Panc1 (cell line): Measurements from ENCODE around the gene SORL1.

Experiments used
- CTCF ChIP-seq: fragments of 450-650 bp; IDR thresholded peaks from 2 replicates; pipeline ENCODE4 v1.5.1; 2017; ENCODE audit warnings: mild to moderate bottlenecking
- POLR2AphosphoS5 ChIP-seq: IDR thresholded peaks from 2 replicates; pipeline ENCODE4 v1.6.1; 2012; ENCODE audit warnings: mild to moderate bottlenecking, low read depth, low read length, moderate library complexity
- TF ChIP-seq, protein P1 (sequence below), 2 experiments: IDR thresholded peaks; 2 replicates each; pipeline ENCODE4 v1.6.1; 2011 to 2012; ENCODE audit warnings: low read depth in 2 of 2, control low read depth in 1 of 2, low read length in 1 of 2, mild to moderate bottlenecking in 1 of 2, moderate library complexity in 1 of 2; ENCODE audit not compliant: insufficient read depth in 1 of 2

DNA sequence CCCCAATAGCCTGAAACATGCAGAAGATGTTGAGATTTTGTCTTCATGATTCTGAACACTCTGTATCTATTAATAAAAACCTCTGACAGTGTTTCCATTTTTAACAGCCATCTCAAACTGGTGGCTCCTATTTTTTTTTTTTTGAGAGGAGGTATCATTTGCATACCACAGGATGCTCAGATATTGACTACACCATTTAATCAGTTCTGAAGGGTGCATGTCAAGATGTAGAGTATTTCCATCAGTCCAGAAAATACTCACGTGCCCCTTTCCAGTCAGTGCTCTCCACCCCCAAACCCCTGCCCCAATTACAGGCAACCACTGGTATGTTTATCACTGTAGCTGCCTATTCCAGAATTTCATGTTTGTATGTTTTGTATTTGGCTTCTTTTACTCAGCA, 85.9 kb downstream of the SORL1 start:
- no peak for TF ChIP-seq CTCF
- TF ChIP-seq, protein P1, sequence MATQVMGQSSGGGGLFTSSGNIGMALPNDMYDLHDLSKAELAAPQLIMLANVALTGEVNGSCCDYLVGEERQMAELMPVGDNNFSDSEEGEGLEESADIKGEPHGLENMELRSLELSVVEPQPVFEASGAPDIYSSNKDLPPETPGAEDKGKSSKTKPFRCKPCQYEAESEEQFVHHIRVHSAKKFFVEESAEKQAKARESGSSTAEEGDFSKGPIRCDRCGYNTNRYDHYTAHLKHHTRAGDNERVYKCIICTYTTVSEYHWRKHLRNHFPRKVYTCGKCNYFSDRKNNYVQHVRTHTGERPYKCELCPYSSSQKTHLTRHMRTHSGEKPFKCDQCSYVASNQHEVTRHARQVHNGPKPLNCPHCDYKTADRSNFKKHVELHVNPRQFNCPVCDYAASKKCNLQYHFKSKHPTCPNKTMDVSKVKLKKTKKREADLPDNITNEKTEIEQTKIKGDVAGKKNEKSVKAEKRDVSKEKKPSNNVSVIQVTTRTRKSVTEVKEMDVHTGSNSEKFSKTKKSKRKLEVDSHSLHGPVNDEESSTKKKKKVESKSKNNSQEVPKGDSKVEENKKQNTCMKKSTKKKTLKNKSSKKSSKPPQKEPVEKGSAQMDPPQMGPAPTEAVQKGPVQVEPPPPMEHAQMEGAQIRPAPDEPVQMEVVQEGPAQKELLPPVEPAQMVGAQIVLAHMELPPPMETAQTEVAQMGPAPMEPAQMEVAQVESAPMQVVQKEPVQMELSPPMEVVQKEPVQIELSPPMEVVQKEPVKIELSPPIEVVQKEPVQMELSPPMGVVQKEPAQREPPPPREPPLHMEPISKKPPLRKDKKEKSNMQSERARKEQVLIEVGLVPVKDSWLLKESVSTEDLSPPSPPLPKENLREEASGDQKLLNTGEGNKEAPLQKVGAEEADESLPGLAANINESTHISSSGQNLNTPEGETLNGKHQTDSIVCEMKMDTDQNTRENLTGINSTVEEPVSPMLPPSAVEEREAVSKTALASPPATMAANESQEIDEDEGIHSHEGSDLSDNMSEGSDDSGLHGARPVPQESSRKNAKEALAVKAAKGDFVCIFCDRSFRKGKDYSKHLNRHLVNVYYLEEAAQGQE (IDR thresholded peaks at IDR 0.05; ENCODE audit: insufficient read depth in 1 of 2, low read depth in 2 of 2, low read length in 1 of 2) = no peak
- no peak for TF ChIP-seq POLR2AphosphoS5
